HG03095 (cell line): ENCODE results near the gene NECAB2.

Source experiments
- ATAC-seq: cut with Tn5 transposase; IDR thresholded peaks from one replicate; pipeline ENCODE4 v1.9.1; 2021; ENCODE audit warnings: moderate library complexity; ENCODE audit not compliant: unreplicated experiment

NECAB2 gene

GRCh38 chr16:83981799-83982198 lies 13.8 kb downstream of the NECAB2 start:
- no peak for ATAC-seq

- no peak for ATAC-seq
These were observed 15.4 kb downstream of the NECAB2 start for GRCh38 chr16:83983491-83983890.

DNA sequence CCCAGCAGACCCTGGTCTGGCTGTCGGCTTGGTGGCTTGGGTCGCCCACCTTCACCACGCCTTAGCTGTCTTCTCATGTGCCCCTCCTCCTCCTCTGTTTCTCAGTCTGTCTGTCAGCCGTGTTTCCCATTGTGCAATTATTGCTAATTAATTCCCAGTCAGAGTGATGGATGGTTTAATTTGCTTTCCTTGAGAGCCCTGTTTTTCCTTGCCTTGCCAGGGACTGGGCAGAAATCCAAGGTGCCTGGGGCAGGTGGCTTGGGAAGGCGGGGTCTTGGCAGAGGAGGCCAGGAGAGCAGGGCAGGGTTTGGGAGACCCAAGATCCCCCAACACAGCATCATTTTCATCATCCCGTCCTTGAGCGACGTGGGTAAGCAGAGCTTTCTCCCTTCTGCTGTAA lies 21.3 kb downstream of the NECAB2 start:
- ATAC-seq = no peak

DNA sequence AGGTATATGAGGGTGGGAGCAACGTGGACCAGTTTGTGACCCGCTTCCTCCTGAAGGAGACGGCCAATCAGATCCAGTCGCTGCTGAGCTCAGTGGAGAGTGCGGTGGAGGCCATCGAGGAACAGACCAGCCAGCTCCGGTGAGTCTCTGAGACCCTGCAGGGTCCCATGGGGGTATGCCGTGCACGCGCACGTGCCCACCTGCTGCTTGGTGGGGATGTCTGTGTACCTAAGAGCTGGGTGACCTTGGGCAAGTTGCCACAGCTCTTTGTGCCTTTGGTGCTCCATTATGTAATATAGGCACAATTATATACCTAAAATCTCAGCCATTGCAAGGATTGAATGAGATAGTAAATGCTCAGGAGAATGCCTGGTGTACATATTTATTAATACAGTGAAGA lies 22.4 kb downstream of the NECAB2 start:
- no peak for ATAC-seq

GRCh38 chr16:83992624-83993023 lies 24.6 kb downstream of the NECAB2 start:
- no peak for ATAC-seq

DNA sequence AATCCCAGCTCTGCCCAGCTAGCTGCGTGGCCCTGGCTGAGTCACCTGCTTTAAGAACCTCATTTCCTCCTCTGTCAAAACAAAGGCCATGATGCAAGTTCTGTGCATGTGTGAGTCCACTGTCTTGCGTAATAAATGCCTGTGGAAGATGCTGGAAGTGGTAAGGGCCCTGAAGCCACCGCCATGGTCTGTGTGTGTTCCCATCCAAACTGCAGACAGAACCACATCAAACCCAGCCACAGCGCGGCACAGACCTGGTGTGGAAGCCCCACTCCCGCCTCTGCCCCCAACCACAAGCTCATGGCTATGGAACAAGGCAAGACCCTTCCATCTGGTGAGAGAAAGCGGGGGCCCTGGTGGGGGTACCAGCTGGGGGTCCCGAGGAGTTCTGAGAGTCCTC lies 26.0 kb downstream of the NECAB2 start:
- no peak for ATAC-seq

DNA sequence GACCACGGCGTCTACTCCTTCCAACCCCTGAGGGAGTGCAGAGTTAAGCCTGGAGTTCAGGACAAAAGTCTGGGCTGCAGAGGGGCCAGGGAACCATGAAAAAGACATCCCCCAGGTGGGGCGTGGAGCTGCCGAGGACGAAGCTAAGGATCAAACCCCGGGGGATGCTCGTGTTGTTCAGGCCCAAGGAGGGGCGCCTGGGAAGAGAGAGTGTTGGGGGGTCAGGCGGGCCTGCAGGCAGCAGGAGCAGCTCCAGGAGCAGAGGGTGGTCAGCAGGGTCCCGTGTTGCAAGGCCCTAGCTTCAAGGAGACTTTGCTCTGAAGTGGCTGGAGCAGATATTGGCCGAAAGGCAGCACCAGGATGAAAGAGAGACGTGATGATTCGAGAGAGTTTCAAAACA lies 26.7 kb downstream of the NECAB2 start:
- no peak for ATAC-seq

DNA sequence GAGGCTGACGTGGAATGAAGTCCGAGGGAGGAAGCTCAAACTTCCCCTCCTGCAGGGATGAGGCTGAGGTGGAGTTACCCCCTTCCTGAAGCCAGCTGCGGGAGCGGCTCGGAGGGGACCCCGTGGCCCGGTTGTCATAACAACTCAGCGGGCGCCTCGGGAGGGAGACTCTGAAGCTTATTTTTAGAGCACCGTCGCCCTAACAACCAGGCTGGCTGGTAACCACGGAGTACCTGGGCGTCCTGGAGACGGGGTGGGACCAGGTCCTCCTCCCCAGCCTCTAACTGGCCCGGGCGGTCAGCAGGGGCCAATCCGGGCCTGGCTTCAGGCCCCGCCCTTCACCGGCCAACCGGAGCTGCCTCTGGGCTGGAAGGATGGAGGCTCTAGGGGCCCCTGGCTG lies 27.7 kb downstream of the NECAB2 start:
- ATAC-seq = no peak

DNA sequence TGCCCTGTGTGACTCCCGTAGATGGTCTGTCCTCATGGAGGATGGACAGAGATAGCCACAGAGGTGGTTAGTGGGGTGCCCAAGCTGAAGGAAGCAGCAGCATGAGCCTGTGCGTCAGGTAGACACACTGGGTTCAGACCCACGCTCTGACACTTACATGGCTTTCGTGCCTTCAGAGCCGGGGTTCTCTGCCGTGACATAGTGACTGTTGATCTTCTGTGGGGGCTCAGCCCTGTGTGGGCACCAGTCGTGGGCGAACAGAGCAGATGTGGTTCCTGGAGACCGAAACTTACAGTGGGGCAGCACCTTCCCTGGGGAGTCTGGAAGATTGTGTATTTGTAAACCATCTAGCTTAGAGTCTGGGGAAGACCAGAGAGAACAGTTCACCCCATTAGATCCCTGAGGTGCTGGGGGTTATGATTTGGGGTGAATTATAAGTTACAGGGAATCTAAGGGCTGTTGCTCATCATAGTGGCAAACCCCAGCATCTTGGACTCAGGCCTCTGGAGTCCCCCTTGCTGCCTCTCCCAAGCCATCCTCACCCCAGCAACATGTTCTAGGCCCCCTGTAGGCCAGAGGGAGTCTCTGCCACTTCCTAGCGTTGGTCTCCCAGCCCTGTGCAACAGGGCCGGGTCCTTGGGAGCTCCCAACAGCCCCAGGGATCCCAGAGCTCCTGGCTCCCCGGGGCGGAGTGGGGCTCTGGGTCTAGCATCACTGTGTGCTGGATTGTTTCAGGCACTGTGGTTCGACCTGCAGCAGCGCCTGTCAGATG lies 28.6 kb downstream of the NECAB2 start:
- ATAC-seq = no peak

GRCh38 chr16:83998091-83998490 lies 30.0 kb downstream of the NECAB2 start:
- ATAC-seq = no peak

GRCh38 chr16:84000989-84001642 lies 33.1 kb downstream of the NECAB2 start:
- ATAC-seq = no peak

- ATAC-seq = no peak
These were observed 33.7 kb downstream of the NECAB2 start for GRCh38 chr16:84001726-84002125.

DNA sequence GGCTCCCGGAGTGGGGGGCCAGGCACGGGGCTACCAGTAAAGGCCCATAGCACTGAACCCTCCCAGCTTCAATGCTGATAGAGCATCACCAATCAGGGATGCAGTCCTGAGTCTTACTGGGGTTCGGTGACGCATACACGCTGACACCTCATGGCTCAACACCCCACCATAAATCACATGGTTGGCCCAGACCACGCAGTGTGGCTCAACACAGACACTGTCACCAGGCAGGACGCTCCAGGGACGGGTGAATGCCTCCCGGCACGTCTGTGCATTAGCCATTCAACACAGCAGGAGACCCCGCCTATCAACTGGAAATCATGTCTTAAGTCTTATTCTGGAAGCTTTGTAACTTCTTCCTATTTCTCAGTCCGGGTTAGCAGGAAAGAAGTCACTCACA lies 35.0 kb downstream of the NECAB2 start:
- ATAC-seq = no peak

- ATAC-seq = no peak
These were observed 36.4 kb downstream of the NECAB2 start for GRCh38 chr16:84004442-84004841.

GRCh38 chr16:84005391-84005790 lies 37.3 kb downstream of the NECAB2 start:
- ATAC-seq = no peak

GRCh38 chr16:84007520-84007919 lies 39.5 kb downstream of the NECAB2 start:
- no peak for ATAC-seq

- ATAC-seq = no peak
These were observed 39.9 kb downstream of the NECAB2 start for GRCh38 chr16:84007965-84008364.

DNA sequence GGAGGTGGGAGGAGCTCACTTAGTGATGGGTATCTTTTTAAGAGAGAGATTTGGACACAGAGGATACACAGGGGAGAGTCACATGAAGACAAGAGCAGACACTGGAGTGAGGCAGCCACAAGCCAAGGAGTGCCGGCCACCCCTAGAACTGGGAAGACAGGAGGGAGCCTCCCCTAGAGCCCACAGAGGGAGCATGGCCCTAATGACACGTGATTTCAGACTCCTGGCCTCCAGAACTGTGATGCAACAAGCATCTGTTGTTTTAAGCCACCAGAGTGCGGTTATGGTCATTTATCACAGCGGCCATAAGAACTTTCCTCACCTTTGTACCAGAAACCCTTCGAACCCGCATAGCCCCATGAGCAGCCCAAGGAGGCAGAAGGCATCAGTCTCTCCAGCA lies 41.2 kb downstream of the NECAB2 start:
- ATAC-seq = no peak

DNA sequence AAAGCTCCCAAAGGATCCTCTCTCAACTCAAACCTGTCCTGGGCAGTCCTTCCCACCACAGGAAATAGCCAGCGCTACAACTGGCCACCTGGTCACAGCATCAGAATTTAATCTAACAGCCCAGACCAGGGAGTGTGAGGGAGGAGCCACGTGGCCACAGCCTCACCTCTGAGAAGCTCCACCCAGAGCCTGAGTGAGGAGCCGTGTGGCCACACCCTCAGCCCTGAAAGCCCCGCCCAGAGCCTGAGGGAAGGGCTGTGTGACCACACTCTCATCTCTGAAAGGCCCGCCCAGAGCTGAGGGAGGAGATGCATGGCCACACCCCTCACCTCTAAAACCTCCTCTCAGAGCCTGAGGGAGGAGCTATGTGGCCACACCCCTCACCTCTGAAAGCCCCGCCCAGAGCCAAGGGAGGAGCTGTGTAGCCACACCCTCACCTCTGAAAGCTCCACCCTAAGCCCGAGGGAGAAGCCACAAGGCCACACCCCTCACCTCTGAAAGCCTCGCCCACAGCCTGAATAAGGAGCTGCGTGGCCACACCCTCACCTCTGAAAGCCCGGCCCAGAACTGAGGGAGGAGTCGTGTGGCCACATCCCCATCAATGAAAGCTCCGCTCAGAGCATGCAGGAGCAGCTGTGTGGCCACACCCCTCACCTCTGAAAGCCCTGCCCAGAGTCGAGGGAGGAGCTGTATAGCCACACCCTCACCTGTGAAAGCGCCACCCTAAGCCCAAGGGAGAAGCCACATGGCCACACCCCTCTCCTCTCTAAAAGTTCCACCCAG lies 45.9 kb downstream of the NECAB2 start:
- peak; percentile 78 for ATAC-seq

DNA sequence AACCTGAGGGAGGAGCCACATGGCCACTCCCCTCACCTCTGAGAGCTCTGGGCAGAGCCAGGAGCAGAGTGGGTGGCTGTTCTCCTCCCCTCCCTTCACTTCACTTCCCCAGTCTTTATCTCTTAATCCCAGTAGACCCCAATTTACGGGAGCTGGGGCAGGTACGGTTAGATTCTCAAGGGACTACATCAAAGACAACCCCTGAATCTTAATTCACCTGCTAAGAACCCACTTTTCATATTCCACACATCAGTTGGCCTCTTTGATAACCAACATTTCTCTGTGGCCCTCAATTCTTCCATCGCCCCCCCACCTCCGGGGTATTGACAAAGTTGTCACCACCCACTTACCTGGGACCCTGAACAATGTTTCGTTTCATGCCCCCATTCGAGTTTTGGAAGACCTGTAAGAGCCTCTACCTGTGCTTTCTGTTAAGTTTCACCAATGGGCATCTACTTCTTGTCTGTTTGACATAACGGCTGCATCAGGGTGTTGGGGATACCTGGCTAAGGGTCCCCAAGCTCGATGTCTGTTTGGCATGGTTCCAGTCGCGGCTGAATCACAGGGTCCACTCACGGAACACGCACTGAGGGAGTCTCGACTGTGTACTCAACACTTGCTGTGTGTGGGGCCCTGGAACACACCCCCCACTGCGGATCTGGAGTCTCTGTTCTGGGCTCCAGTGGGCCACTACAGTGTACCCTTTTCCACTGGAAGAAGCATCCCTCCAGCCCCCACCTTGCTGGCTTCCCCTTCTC lies 46.7 kb downstream of the NECAB2 start:
- no peak for ATAC-seq

DNA sequence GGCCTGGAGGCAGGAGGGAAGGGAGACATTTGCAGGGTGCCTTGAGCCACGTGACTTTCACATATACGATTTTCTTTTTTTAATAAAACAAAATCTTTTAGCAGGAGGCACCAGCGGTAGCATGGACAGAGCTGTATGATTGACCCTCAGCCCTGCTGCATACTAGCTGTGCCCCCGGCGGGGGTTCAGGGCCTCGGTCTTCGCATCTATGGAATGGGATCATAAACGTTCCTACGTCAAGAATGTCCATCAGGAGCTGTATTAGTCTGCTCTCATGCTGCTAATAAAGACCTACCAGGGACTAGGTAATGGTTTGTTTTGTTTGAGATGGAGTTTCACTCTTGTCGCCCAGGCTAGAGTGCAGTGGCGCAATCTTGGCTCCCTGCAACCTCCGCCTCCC lies 47.4 kb downstream of the NECAB2 start:
- no peak for ATAC-seq
